K562 (cell line): Measurements from ENCODE around the gene SLC12A3. TPM values are rescaled to one million over a fixed set of nuclear protein-coding genes. Genes with fewer than 3 reads are reported as not detected.
A peak's percentile ranks its signal among the peaks of the same experiment; 100 is the strongest.

Experiments used
- AFF1 ChIP-seq, 2 experiments: fragments of 450-650 bp; IDR thresholded peaks; 2 replicates each; pipeline ENCODE4 v1.6.1; 2018; ENCODE audit warnings: mild to moderate bottlenecking in 2 of 2, low read depth in 1 of 2; ENCODE audit not compliant: partially characterized antibody in 2 of 2
- CXXC5 ChIP-seq: fragments of 250-450 bp; sonication (Bioruptor Pico); IDR thresholded peaks from 2 replicates; pipeline ENCODE4 v1.8.0; 2022; ENCODE audit warnings: inconsistent platforms, mild to moderate bottlenecking, moderate library complexity
- IRF9 ChIP-seq: fragments of 450-650 bp; IDR thresholded peaks from 2 replicates; pipeline ENCODE4 v1.6.1; 2016; ENCODE audit warnings: missing biosample characterization, missing genetic modification characterization
- MIER1 ChIP-seq: fragments of 450-650 bp; IDR thresholded peaks from 2 replicates; pipeline ENCODE4 v1.6.1; 2016; ENCODE audit warnings: antibody characterized with exemption, mild to moderate bottlenecking, low read depth
- NFRKB ChIP-seq: fragments of 450-650 bp; IDR thresholded peaks from 2 replicates; pipeline ENCODE4 v1.6.1; 2016; ENCODE audit warnings: low read depth
- PCBP1 ChIP-seq: fragments of 200-400 bp; formaldehyde crosslinking; IDR thresholded peaks from 2 replicates; pipeline ENCODE4 v1.6.1; 2018; ENCODE audit warnings: mild to moderate bottlenecking, low read depth, low read length; ENCODE audit not compliant: poor library complexity, severe bottlenecking
- RFX5 ChIP-seq: IDR thresholded peaks from 2 replicates; pipeline ENCODE4 v1.6.1; 2011; ENCODE audit warnings: low read depth, mild to moderate bottlenecking, improper control_type of control experiment, low read length
- TEAD2 ChIP-seq: fragments of 450-650 bp; IDR thresholded peaks from 2 replicates; pipeline ENCODE4 v1.6.1; 2016; ENCODE audit warnings: missing genetic modification characterization, control low read depth, missing compliant biosample characterization
- THRA ChIP-seq: fragments of 450-650 bp; IDR thresholded peaks from 2 replicates; pipeline ENCODE4 v1.6.1; 2017; ENCODE audit warnings: mild to moderate bottlenecking, moderate library complexity
- ZNF124 ChIP-seq: sonication (generic); formaldehyde crosslinking; IDR thresholded peaks from 2 replicates; pipeline ENCODE4 v1.8.1; 2022; ENCODE audit warnings: missing genetic modification reagents
- ZNF217 ChIP-seq: sonication (generic); formaldehyde crosslinking; IDR thresholded peaks from 2 replicates; pipeline ENCODE4 v1.8.0; 2022; ENCODE audit warnings: mild to moderate bottlenecking, missing genetic modification reagents
- ZNF589 ChIP-seq: fragments of 200-800 bp; sonication (Bioruptor generic); IDR thresholded peaks from 2 replicates; pipeline ENCODE4 v1.6.1; 2016; ENCODE audit warnings: low read depth, missing genetic modification characterization, missing compliant biosample characterization
- ZNF695 ChIP-seq: fragments of 450-650 bp; formaldehyde crosslinking; IDR thresholded peaks from 2 replicates; pipeline ENCODE4 v1.4.0; 2020; ENCODE audit warnings: mild to moderate bottlenecking, moderate library complexity
- ZZZ3 ChIP-seq: fragments of 450-650 bp; IDR thresholded peaks from 2 replicates; pipeline ENCODE4 v1.6.1; 2016; ENCODE audit warnings: antibody characterized with exemption, mild to moderate bottlenecking, moderate library complexity
- polyA plus RNA-seq, 8 experiments: library from polyadenylated mRNA; depleted of rRNA in 4 of 8; stranded (reverse) in 5 of 8; unstranded in 3 of 8; fragments of >200 nt; fragmentation: Nextera tagmentation in 2 of 8; fragmentation: Illumina TruSeq in 1 of 8; extraction: Ambion mirVana in 2 of 8; extraction: Trizol in 1 of 8; gene quantifications; 2 replicates each; pipeline versions ENCODE4 v1.2.1 to v1.2.3, GENCODE V29; 2011 to 2014; ENCODE audit warnings: inconsistent platforms in 1 of 8, missing spikeins in 1 of 8
- total RNA-seq, 7 experiments: library from RNA; depleted of rRNA in 6 of 7; stranded (reverse); fragments of >200 nt in 6 of 7; fragmentation: Illumina TruSeq in 2 of 7; extraction: Trizol in 2 of 7; gene quantifications; 2 replicates each; pipeline versions ENCODE4 v1.2.1 to v1.2.3, GENCODE V29; 2011 to 2021; ENCODE audit warnings: low replicate concordance in 1 of 7
- TF ChIP-seq, protein P1 (sequence below): fragments of 250-450 bp; sonication (Bioruptor Pico); IDR thresholded peaks from 2 replicates; pipeline ENCODE4 v1.4.0; 2020; ENCODE audit warnings: borderline replicate concordance

SLC12A3 gene
- total and polyA plus RNA-seq, 9 of the 15 experiments (the other 6 are each of a cell fraction or from before 2014, with no cell fraction given), result not detected

DNA sequence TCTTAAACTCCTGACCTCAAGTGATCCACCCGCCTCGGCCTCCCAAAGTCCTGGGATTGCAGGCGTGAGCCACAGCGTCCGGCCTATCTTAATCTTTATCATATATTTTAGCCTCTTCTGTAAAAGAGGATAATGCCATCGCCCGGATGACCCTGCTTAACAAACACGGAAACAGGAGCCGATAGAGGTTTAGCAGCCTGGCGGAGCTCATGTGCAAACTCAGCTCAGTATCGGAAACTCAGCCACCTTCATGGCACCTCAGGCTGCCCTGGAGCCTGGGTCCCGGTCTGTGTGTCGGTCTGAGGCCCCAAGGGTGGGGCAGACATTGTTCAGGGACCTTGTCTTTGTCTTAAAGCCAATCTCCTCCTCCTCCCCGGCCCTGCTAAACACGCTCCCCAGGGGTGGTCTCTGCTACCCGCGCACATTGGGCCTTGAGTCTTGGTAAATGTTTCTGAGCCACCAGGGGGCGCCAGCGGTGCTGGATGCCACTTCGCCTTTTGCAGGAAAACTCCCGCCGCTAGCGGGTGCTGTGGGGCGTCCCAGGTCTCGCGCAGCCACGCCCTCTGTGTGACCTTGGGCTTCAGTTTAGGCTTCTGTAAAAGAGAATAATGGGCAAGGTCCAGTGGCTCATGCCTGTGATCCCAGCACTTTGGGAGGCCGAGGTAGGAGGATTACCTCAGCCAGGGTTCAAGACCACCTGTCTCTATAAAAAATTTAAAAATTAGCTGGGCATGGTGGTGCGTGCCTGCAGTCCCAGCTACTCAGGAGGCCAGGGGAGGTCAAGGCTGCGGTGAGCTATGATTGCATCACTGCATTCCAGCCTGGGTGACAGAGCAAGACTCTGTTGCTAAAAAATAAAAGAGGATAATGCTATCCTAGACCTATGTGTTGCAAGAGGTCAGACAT is 99.5 kb downstream of the SLC12A3 start (continued):
- no peak for TF ChIP-seq ZZZ3
- TF ChIP-seq, protein P1, sequence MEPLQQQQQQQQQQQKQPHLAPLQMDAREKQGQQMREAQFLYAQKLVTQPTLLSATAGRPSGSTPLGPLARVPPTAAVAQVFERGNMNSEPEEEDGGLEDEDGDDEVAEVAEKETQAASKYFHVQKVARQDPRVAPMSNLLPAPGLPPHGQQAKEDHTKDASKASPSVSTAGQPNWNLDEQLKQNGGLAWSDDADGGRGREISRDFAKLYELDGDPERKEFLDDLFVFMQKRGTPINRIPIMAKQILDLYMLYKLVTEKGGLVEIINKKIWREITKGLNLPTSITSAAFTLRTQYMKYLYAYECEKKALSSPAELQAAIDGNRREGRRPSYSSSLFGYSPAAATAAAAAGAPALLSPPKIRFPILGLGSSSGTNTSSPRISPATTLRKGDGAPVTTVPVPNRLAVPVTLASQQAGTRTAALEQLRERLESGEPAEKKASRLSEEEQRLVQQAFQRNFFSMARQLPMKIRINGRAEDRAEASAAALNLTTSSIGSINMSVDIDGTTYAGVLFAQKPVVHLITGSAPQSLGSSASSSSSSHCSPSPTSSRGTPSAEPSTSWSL (CRISPR knock-in tag), result no peak
- TF ChIP-seq NFRKB, result no peak
- TF ChIP-seq ZNF124 (CRISPR knock-in tag), result no peak
- TF ChIP-seq AFF1 (IDR thresholded peaks at IDR 0.05; ENCODE audit: low read depth in 1 of 2, partially characterized antibody in 2 of 2), result no peak
- TF ChIP-seq THRA, result peak; percentile 70
- no peak for TF ChIP-seq ZNF695 (CRISPR knock-in tag)
- TF ChIP-seq MIER1, result no peak
- TF ChIP-seq ZNF589 (CRISPR knock-in tag), result no peak
- no peak for TF ChIP-seq ZNF217 (CRISPR knock-in tag)
- TF ChIP-seq CXXC5, result peak; percentile 54; the same call in 1 of the 2 replicates
- TF ChIP-seq PCBP1, result no peak
- TF ChIP-seq TEAD2 (tag), result peak; percentile 94
- TF ChIP-seq RFX5, result no peak
- TF ChIP-seq IRF9 (tag), result peak; percentile 60; the same call in 1 of the 2 replicates
